ENCODE data around the gene GLB1L2. TPM values are rescaled to one million over a fixed set of nuclear protein-coding genes. Genes with fewer than 3 reads are reported as not detected.

GLB1L2 gene
- total RNA-seq, 4 donors from 2014 or later, result 7.1 to 13.1 (median 10.5) TPM

- 50% methylated on average over 6 of the region's 6 CpGs for WGBS
- no peaks in the 10 kb centered on the region for H3K36me3 ChIP-seq
- H3K4me3 ChIP-seq, result no peak overlapping the region
- no peak for TF ChIP-seq EP300 (IDR thresholded peaks at IDR 0.05)
- TF ChIP-seq, protein P1, sequence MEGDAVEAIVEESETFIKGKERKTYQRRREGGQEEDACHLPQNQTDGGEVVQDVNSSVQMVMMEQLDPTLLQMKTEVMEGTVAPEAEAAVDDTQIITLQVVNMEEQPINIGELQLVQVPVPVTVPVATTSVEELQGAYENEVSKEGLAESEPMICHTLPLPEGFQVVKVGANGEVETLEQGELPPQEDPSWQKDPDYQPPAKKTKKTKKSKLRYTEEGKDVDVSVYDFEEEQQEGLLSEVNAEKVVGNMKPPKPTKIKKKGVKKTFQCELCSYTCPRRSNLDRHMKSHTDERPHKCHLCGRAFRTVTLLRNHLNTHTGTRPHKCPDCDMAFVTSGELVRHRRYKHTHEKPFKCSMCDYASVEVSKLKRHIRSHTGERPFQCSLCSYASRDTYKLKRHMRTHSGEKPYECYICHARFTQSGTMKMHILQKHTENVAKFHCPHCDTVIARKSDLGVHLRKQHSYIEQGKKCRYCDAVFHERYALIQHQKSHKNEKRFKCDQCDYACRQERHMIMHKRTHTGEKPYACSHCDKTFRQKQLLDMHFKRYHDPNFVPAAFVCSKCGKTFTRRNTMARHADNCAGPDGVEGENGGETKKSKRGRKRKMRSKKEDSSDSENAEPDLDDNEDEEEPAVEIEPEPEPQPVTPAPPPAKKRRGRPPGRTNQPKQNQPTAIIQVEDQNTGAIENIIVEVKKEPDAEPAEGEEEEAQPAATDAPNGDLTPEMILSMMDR (IDR thresholded peaks at IDR 0.05), result no peak
- TF ChIP-seq POLR2AphosphoS5 (IDR thresholded peaks at IDR 0.05), result no peak
- TF ChIP-seq POLR2A (IDR thresholded peaks at IDR 0.05; ENCODE audit: low read depth), result no peak
- H3K9me3 ChIP-seq, result no peaks in the 10 kb centered on the region
- no peak overlapping the region for H3K27ac ChIP-seq (replicated peaks in 1 of 4)
- H3K4me1 ChIP-seq, result no peaks in the 10 kb centered on the region
- intact Hi-C loops (cut with DNase I), result no loop called here
- H3K27me3 ChIP-seq, result peaks cover 0 to 89% (median 0%) of the 10 kb centered on the region in 4 donors
- no peak for DNase-seq (ENCODE audit: extremely low spot score)
These were observed 55.2 kb downstream of the GLB1L2 start for GRCh38 chr11:134386945-134387344.

GRCh38 chr11:134387501-134387900 is 55.7 kb downstream of the GLB1L2 start:
- no peak overlapping the region for H3K27ac ChIP-seq (replicated peaks in 1 of 4)
- H3K27me3 ChIP-seq, result peaks cover 0 to 93% (median 0%) of the 10 kb centered on the region in 4 donors
- H3K4me1 ChIP-seq, result no peaks in the 10 kb centered on the region
- intact Hi-C loops (cut with DNase I), result no loop called here
- H3K4me3 ChIP-seq, result no peak overlapping the region
- H3K9me3 ChIP-seq, result no peaks in the 10 kb centered on the region
- no peak for DNase-seq (ENCODE audit: extremely low spot score)
- 93% methylated on average over 21 of the region's 21 CpGs for WGBS
- H3K36me3 ChIP-seq, result no peaks in the 10 kb centered on the region
- TF ChIP-seq, protein P1 (IDR thresholded peaks at IDR 0.05), result no peak
- TF ChIP-seq EP300 (IDR thresholded peaks at IDR 0.05), result no peak
- no peak for TF ChIP-seq POLR2AphosphoS5 (IDR thresholded peaks at IDR 0.05)
- TF ChIP-seq POLR2A (IDR thresholded peaks at IDR 0.05; ENCODE audit: low read depth), result no peak

DNA sequence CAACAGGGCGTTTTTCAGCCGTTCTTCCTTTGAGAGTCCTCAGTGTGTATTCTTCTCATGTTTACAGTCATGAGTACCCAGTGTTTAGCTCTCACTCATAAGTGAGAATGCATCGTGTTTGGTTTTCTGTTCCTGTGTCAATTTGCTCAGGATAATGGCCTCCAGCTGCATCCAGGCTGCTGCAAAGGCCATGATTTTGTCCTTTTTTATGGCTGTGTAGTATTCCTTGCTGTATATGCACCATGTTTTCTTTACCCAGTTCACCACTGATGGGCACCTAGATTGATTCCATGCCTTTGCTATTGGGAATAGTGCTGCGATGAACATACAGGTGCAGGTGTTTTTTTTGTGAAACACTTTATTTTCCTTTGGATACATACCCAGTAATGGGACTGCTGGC is 56.8 kb downstream of the GLB1L2 start:
- intact Hi-C loops (cut with DNase I), result no loop called here
- H3K4me1 ChIP-seq, result no peaks in the 10 kb centered on the region
- no peaks in the 10 kb centered on the region for H3K9me3 ChIP-seq
- no peak overlapping the region for H3K4me3 ChIP-seq
- H3K27ac ChIP-seq (replicated peaks in 1 of 4), result no peak overlapping the region
- no peak for TF ChIP-seq POLR2A (IDR thresholded peaks at IDR 0.05; ENCODE audit: low read depth)
- TF ChIP-seq, protein P1 (IDR thresholded peaks at IDR 0.05), result no peak
- TF ChIP-seq POLR2AphosphoS5 (IDR thresholded peaks at IDR 0.05), result no peak
- no peak for TF ChIP-seq EP300 (IDR thresholded peaks at IDR 0.05)
- no peaks in the 10 kb centered on the region for H3K36me3 ChIP-seq
- no peak for DNase-seq (ENCODE audit: extremely low spot score)
- H3K27me3 ChIP-seq, result peaks cover 0 to 90% (median 0%) of the 10 kb centered on the region in 4 donors
- 87% methylated on average over 4 of the region's 4 CpGs for WGBS

DNA sequence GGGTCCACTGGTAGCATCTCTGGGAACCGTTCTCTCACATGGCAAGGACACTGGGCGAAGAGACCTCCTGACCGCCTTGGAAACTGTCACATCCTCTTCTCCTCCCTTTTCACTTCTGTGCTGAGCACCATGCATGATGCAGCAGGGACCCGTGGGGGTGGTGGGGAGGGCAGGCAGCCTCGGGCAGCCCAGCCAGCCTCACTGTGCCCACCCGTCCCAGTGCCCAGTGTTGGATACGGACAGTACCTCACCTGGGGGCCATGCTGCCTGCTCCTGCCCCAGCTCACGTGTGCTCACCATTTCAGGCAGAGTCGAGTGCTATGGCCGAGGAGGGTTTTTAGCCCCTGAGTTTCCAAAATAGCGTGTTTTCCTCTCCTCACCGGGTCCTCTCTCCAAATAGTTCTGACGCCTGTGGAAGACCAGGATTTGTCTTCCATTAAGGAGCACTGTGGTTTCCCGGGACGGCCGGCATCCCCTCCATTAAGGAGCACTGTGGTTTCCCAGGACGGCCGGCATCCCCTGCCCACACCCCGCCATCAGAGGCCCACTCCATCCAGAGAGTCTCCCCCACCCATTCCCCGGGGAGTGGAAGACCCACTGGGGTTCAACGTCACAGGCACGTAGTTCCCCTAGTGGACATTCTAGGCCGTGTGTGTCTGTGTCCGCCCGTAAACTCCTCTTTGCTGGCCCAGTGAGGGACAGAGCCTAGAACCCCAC is 57.8 kb downstream of the GLB1L2 start:
- Histone ChIP-seq H3K9me3 (no peaks in the 10 kb centered on the region), H3K4me1 (no peaks in the 10 kb centered on the region), H3K27me3 (peaks cover 0 to 80% (median 0%) of the 10 kb centered on the region in 4 donors), H3K36me3 (no peaks in the 10 kb centered on the region), H3K4me3 (no peak overlapping the region), H3K27ac (replicated peaks in 1 of 4) (no peak overlapping the region)
- intact Hi-C loops (cut with DNase I), result no loop called here
- 92% methylated on average over 25 of the region's 25 CpGs for WGBS
- no peak for DNase-seq (ENCODE audit: extremely low spot score)
- TF ChIP-seq POLR2A (IDR thresholded peaks at IDR 0.05; ENCODE audit: low read depth) (no peak), EP300 (IDR thresholded peaks at IDR 0.05) (no peak), POLR2AphosphoS5 (IDR thresholded peaks at IDR 0.05) (no peak)
- TF ChIP-seq, protein P1 (IDR thresholded peaks at IDR 0.05), result no peak

Measured in esophagus muscularis mucosa (tissue), 4 donors.